NT2/D1 (cell line): ENCODE measurements around the gene CEP164.
A peak's percentile ranks its signal among the peaks of the same experiment; 100 is the strongest.

Experiments used
- DNase-seq: peaks from one replicate; pipeline ENCODE4 v3.0.0-alpha.2; 2011; ENCODE audit warnings: low read depth, low spot score
- H3K27me3 ChIP-seq: 2 replicates; pipeline ENCODE4 v1.6.0; 2011; ENCODE audit warnings: mild to moderate bottlenecking; ENCODE audit not compliant: insufficient read length, insufficient read depth
- H3K36me3 ChIP-seq: 2 replicates; pipeline ENCODE4 v1.6.1; 2011; ENCODE audit warnings: mild to moderate bottlenecking, low read length, mixed read lengths; ENCODE audit not compliant: insufficient read depth, insufficient read length
- H3K4me1 ChIP-seq: 2 replicates; pipeline ENCODE4 v1.5.1; 2011; ENCODE audit not compliant: insufficient read depth, insufficient read length
- H3K4me3 ChIP-seq: 2 replicates; pipeline ENCODE4 v1.5.1; 2011; ENCODE audit warnings: low read depth; ENCODE audit not compliant: insufficient read length
- H3K9ac ChIP-seq: 2 replicates; pipeline ENCODE4 v1.6.0; 2011; ENCODE audit warnings: low read depth; ENCODE audit not compliant: insufficient read length
- H3K9me3 ChIP-seq: 2 replicates; pipeline ENCODE4 v1.5.1; 2011; ENCODE audit warnings: mild to moderate bottlenecking, low read length; ENCODE audit not compliant: insufficient read depth
- SUZ12 ChIP-seq: IDR thresholded peaks from 2 replicates; pipeline ENCODE4 v1.6.1; 2011; ENCODE audit not compliant: insufficient read length, insufficient read depth; ENCODE audit errors: extremely low read depth
- YY1 ChIP-seq: IDR thresholded peaks from 2 replicates; pipeline ENCODE4 v1.6.1; 2011; ENCODE audit not compliant: insufficient read length, insufficient read depth
- ZNF274 ChIP-seq: IDR thresholded peaks from 2 replicates; pipeline ENCODE4 v1.6.1; 2011; ENCODE audit warnings: mild to moderate bottlenecking, low read depth, low read length

Gene CEP164

GRCh38 chr11:117425679-117426296, 98.1 kb downstream of the CEP164 start:
- Histone ChIP-seq H3K9me3 (no peaks in the 10 kb centered on the region), H3K9ac (no peak overlapping the region), H3K27me3 (no peaks in the 10 kb centered on the region), H3K36me3 (no peaks in the 10 kb centered on the region), H3K4me3 (no peak overlapping the region), H3K4me1 (peaks cover 9% of the 10 kb centered on the region)
- TF ChIP-seq YY1 (no peak), SUZ12 (no peak), ZNF274 (no peak)
- DNase-seq = no peak

- Histone ChIP-seq H3K9me3 (no peaks in the 10 kb centered on the region), H3K9ac (no peak overlapping the region), H3K4me3 (no peak overlapping the region), H3K4me1 (peaks cover 9% of the 10 kb centered on the region), H3K36me3 (no peaks in the 10 kb centered on the region), H3K27me3 (no peaks in the 10 kb centered on the region)
- peak; percentile 63 for DNase-seq
- TF ChIP-seq ZNF274 (no peak), SUZ12 (no peak), YY1 (no peak)
These were observed 98.6 kb downstream of the CEP164 start for GRCh38 chr11:117426297-117426685.

GRCh38 chr11:117426941-117427340, 99.3 kb downstream of the CEP164 start:
- H3K27me3 ChIP-seq = no peaks in the 10 kb centered on the region
- no peaks in the 10 kb centered on the region for H3K36me3 ChIP-seq
- H3K4me3 ChIP-seq = no peak overlapping the region
- no peak overlapping the region for H3K9ac ChIP-seq
- no peak for DNase-seq
- H3K9me3 ChIP-seq = no peaks in the 10 kb centered on the region
- no peak for TF ChIP-seq YY1
- no peak for TF ChIP-seq SUZ12
- TF ChIP-seq ZNF274 = no peak
- peaks cover 9% of the 10 kb centered on the region for H3K4me1 ChIP-seq

DNA sequence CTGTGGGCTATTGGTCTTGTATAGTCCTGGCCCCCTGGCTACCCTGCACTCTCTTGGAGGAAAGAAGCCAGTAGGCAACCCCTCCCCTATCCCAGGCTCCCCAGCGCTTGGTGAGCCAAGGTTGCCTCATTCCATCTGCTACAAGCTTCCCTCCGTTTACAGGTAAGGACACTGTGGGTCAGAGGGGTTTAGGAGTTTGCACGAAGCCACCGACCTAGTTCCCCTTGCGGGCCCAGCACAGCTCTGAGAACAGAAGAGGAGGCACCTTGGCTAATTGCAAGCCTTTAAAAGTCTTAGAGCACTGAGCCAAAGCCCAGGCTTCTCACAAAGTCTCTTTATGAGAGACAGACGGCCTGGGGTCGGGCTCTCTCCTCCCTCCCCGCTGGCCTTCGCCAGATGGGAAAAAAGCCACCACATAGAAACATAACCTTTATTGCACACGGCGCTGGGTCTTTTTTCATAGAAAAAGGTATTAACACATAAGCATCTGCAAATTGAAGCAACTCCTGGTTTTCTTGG, 99.8 kb downstream of the CEP164 start:
- H3K9me3 ChIP-seq = no peaks in the 10 kb centered on the region
- TF ChIP-seq SUZ12 = no peak
- TF ChIP-seq ZNF274 = no peak
- TF ChIP-seq YY1 = no peak
- H3K4me3 ChIP-seq = no peak overlapping the region
- no peak for DNase-seq
- peaks cover 9% of the 10 kb centered on the region for H3K4me1 ChIP-seq
- H3K36me3 ChIP-seq = no peaks in the 10 kb centered on the region
- H3K27me3 ChIP-seq = no peaks in the 10 kb centered on the region
- no peak overlapping the region for H3K9ac ChIP-seq

- TF ChIP-seq SUZ12 (no peak), ZNF274 (no peak), YY1 (no peak)
- no peak overlapping the region for H3K4me3 ChIP-seq
- H3K27me3 ChIP-seq = no peaks in the 10 kb centered on the region
- H3K4me1 ChIP-seq = peaks cover 9% of the 10 kb centered on the region
- H3K9ac ChIP-seq = no peak overlapping the region
- H3K9me3 ChIP-seq = no peaks in the 10 kb centered on the region
- H3K36me3 ChIP-seq = no peaks in the 10 kb centered on the region
- no peak for DNase-seq
These were observed 100.7 kb downstream of the CEP164 start for GRCh38 chr11:117428186-117428855.

GRCh38 chr11:117428856-117429229, 101.2 kb downstream of the CEP164 start:
- Histone ChIP-seq H3K36me3 (no peaks in the 10 kb centered on the region), H3K9me3 (no peaks in the 10 kb centered on the region), H3K9ac (no peak overlapping the region), H3K4me3 (no peak overlapping the region), H3K4me1 (peaks cover 9% of the 10 kb centered on the region), H3K27me3 (no peaks in the 10 kb centered on the region)
- TF ChIP-seq YY1 (no peak), ZNF274 (no peak), SUZ12 (no peak)
- no peak for DNase-seq

- H3K36me3 ChIP-seq = no peaks in the 10 kb centered on the region
- H3K4me3 ChIP-seq = no peak overlapping the region
- H3K9me3 ChIP-seq = no peaks in the 10 kb centered on the region
- TF ChIP-seq ZNF274 (no peak), SUZ12 (no peak), YY1 (no peak)
- DNase-seq = no peak
- H3K4me1 ChIP-seq = peaks cover 9% of the 10 kb centered on the region
- no peaks in the 10 kb centered on the region for H3K27me3 ChIP-seq
- no peak overlapping the region for H3K9ac ChIP-seq
These were observed 102.8 kb downstream of the CEP164 start for GRCh38 chr11:117430293-117430955.
